ENCODE data around the gene CD27. TPM values are rescaled to one million over a fixed set of nuclear protein-coding genes. Genes with fewer than 3 reads are reported as not detected.
"Not testable (repeated sequence)": the region's sequence is repeated elsewhere in the genome, so short reads cannot be mapped to it uniquely, and the experiment has no call there.

Gene CD27
- total RNA-seq, 1 donor from 2014 or later: 0.16 TPM

- no peak for TF ChIP-seq CTCF (IDR thresholded peaks at IDR 0.05; ENCODE audit: borderline replicate concordance)
- Histone ChIP-seq H3K36me3 (no peaks in the 10 kb centered on the region), H3K4me3 (no peak overlapping the region), H3K27me3 (ENCODE audit: low read depth) (peaks cover 4% of the 10 kb centered on the region), H3K4me1 (peaks cover 9% of the 10 kb centered on the region), H3K27ac (replicated peaks) (peak overlapping the region; percentile 33), H3K9me3 (replicated peaks) (no peaks in the 10 kb centered on the region)
- intact Hi-C loops (cut with micrococcal nuclease): no loop called here
- DNase-seq: no peak
Observed at GRCh38 chr12:6424008-6424347, 20.8 kb upstream of the CD27 start.

- no peak for TF ChIP-seq CTCF (IDR thresholded peaks at IDR 0.05; ENCODE audit: borderline replicate concordance)
- H3K27me3 ChIP-seq (ENCODE audit: low read depth): peaks cover 4% of the 10 kb centered on the region
- no peaks in the 10 kb centered on the region for H3K9me3 ChIP-seq (replicated peaks)
- no peak overlapping the region for H3K27ac ChIP-seq (replicated peaks)
- no peaks in the 10 kb centered on the region for H3K36me3 ChIP-seq
- intact Hi-C loops (cut with micrococcal nuclease): no loop called here
- no peak overlapping the region for H3K4me3 ChIP-seq
- peaks cover 9% of the 10 kb centered on the region for H3K4me1 ChIP-seq
- DNase-seq: no peak
Observed at GRCh38 chr12:6424866-6425265, 19.9 kb upstream of the CD27 start.

DNA sequence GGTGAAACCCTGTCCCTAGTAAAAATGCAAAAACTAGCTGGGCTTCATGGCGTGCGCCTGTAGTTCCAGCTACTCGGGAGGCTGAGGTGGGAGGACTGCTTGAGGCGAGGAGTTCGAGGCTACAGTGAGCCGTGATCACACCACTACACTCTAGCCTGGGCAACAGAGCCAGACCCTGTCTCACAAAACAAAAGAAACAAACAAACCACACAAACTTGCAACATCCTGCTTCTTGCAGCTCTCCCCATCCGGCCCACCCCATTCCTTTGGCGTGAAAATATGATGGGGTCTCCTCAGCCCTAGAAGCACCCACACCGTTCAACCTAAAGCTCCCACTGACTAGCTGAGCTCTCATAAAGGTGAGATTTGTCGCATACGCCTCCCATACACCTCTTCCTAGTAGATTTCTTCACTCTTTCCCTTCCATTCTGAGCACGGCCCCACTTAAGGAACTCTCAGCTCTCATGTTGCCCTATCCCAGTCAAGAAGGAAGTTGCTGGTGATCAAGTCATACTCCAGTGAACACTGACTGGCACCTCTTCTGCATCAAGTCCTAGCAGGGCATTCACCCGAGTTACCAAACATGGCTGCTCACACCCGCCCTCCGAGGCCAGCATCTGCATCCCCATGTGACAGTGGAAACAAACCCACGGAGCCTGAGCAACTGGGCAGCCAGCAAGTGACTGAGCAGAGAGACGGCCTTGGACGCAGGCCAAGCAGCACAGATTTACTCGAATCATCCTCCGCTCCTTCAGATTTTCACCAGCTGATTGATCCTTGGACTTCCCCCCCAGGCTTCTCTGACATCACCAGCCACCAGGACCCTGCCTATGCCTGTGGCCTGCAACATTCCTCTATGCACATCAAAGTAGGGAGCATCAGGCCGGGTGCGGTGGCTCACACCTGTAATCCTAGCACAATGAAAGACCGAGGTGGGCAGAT lies 18.9 kb upstream of the CD27 start:
- Histone ChIP-seq H3K4me3 (no peak overlapping the region), H3K27ac (replicated peaks) (no peak overlapping the region), H3K27me3 (ENCODE audit: low read depth) (peaks cover 4% of the 10 kb centered on the region), H3K9me3 (replicated peaks) (no peaks in the 10 kb centered on the region), H3K4me1 (peaks cover 19% of the 10 kb centered on the region), H3K36me3 (no peaks in the 10 kb centered on the region)
- no peak for TF ChIP-seq CTCF (IDR thresholded peaks at IDR 0.05; ENCODE audit: borderline replicate concordance)
- DNase-seq: no peak
- intact Hi-C loops (cut with micrococcal nuclease): no loop called here

DNA sequence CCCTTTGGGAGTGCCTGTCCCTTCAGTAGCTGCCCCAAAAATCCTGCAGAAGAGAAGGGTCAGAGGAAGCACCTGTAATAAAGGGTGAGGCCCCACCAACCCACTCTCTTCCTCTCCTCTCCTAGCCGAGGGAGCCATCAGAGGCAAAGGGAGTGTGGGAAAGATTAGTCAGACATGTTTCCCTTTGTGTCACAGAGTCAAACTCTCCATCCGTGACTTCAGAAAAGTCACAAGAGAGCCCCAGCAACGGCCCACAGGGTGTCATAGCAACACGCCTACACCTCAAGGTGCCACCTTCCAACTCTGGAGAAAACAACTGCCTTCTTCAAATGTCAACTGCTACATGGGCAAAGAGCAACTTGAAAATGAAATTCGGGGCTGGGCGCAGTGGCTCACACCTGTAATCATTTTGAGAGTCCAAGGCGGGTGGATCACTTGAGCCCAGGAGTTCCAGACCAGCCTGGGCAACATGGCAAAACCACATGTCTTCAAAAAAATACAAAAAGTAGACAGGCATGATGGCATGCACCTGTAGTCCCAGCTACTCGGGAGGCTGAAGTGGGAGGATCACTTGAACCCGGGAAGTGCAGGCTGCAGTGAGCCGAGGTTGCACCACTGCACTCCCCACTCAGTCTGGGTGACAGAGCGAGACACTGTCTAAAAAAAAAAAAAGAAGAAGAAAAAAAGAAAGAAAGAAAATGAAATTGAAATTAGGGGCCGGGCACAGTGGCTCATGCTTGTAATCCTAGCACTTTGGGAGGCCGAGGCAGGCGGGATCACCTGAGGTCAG lies 17.7 kb upstream of the CD27 start:
- Histone ChIP-seq H3K4me1 (peaks cover 23% of the 10 kb centered on the region), H3K36me3 (no peaks in the 10 kb centered on the region), H3K27me3 (ENCODE audit: low read depth) (peaks cover 2% of the 10 kb centered on the region), H3K27ac (replicated peaks) (no peak overlapping the region), H3K9me3 (replicated peaks) (no peaks in the 10 kb centered on the region), H3K4me3 (no peak overlapping the region)
- intact Hi-C loops (cut with micrococcal nuclease): no loop called here
- no peak for TF ChIP-seq CTCF (IDR thresholded peaks at IDR 0.05; ENCODE audit: borderline replicate concordance)
- DNase-seq: no peak

- intact Hi-C loops (cut with micrococcal nuclease); H3K4me3 ChIP-seq; DNase-seq; H3K9me3 ChIP-seq (replicated peaks); H3K36me3 ChIP-seq; H3K27me3 ChIP-seq (ENCODE audit: low read depth); H3K27ac ChIP-seq (replicated peaks): not testable (repeated sequence)
- H3K4me1 ChIP-seq: peaks cover 23% of the 10 kb centered on the region
Observed at GRCh38 chr12:6427796-6428195, 17.0 kb upstream of the CD27 start.

DNA sequence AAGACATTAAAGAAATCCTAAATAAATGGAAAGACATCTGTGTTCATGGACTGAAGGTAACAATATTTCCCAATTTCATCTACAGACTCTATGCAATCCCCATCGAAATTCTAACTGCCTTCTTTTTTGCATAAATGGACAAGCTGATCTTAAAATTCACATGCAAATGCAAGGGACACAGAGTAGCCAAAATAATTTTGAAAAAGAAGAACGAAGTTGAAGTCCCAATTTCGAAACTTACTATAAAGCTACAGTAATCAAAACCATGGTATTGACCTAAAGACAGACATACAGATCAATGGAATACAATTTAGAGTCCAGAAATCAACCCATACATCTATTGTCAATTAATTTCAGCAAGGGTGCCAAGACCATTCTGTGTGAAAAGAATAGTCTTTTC lies 16.4 kb upstream of the CD27 start:
- Histone ChIP-seq H3K9me3 (replicated peaks) (no peaks in the 10 kb centered on the region), H3K4me3 (no peak overlapping the region), H3K27me3 (ENCODE audit: low read depth) (no peaks in the 10 kb centered on the region), H3K36me3 (no peaks in the 10 kb centered on the region), H3K4me1 (peaks cover 23% of the 10 kb centered on the region), H3K27ac (replicated peaks) (no peak overlapping the region)
- DNase-seq: no peak
- intact Hi-C loops (cut with micrococcal nuclease): no loop called here
- no peak for TF ChIP-seq CTCF (IDR thresholded peaks at IDR 0.05; ENCODE audit: borderline replicate concordance)

All from left ventricle myocardium inferior (tissue), 1 donor.